Effector CD8-positive, alpha-beta T cell (primary cell): ENCODE results near the gene GIMAP5.
A peak's percentile ranks its signal among the peaks of the same experiment; 100 is the strongest.

Source experiments
- DNase-seq: peaks from one replicate; lab custom pipeline; 2025; lab: John Stamatoyannopoulos, UW

Gene GIMAP5

GRCh38 chr7:150735596-150736358 is 1.4 kb upstream of the GIMAP5 start:
- DNase-seq, result no peak

GRCh38 chr7:150736864-150737263 is 354 bp upstream of the GIMAP5 start:
- DNase-seq, result no peak

- no peak for DNase-seq
These were observed 874 bp downstream of the GIMAP5 start for GRCh38 chr7:150738092-150738491.

GRCh38 chr7:150738591-150739001 is 1.4 kb downstream of the GIMAP5 start:
- no peak for DNase-seq

- no peak for DNase-seq
These were observed 1.8 kb downstream of the GIMAP5 start for GRCh38 chr7:150739033-150739432.

GRCh38 chr7:150740053-150740452 is 2.8 kb downstream of the GIMAP5 start:
- DNase-seq, result no peak

GRCh38 chr7:150742286-150742968 is 5.2 kb downstream of the GIMAP5 start:
- DNase-seq, result no peak

- no peak for DNase-seq
These were observed 6.9 kb downstream of the GIMAP5 start for GRCh38 chr7:150744041-150744656.

- no peak for DNase-seq
These were observed 7.9 kb downstream of the GIMAP5 start for GRCh38 chr7:150745086-150745485.

GRCh38 chr7:150745876-150746275 is 8.7 kb downstream of the GIMAP5 start:
- DNase-seq, result no peak

- no peak for DNase-seq
These were observed 9.7 kb downstream of the GIMAP5 start for GRCh38 chr7:150746921-150747320.

- DNase-seq, result no peak
These were observed 11.2 kb downstream of the GIMAP5 start for GRCh38 chr7:150748376-150748775.

GRCh38 chr7:150751702-150752101 is 14.5 kb downstream of the GIMAP5 start:
- no peak for DNase-seq

- no peak for DNase-seq
These were observed 16.0 kb downstream of the GIMAP5 start for GRCh38 chr7:150753239-150753638.

- DNase-seq, result no peak
These were observed 16.8 kb downstream of the GIMAP5 start for GRCh38 chr7:150753826-150754603.

- no peak for DNase-seq
These were observed 17.7 kb downstream of the GIMAP5 start for GRCh38 chr7:150754951-150755350.

GRCh38 chr7:150755473-150756099 is 18.4 kb downstream of the GIMAP5 start:
- DNase-seq, result peak; percentile 24

- peak; percentile 11 for DNase-seq
These were observed 18.9 kb downstream of the GIMAP5 start for GRCh38 chr7:150756166-150756565.

GRCh38 chr7:150756858-150757257 is 19.6 kb downstream of the GIMAP5 start:
- DNase-seq, result no peak

GRCh38 chr7:150759479-150759878 is 22.3 kb downstream of the GIMAP5 start:
- no peak for DNase-seq

GRCh38 chr7:150766334-150766709 is 29.1 kb downstream of the GIMAP5 start:
- DNase-seq, result no peak

GRCh38 chr7:150769768-150770167 is 32.5 kb downstream of the GIMAP5 start:
- no peak for DNase-seq
